Cortex of kidney (tissue), 1 donor: ENCODE measurements around the gene TTC17.

Experiments
- DNase-seq: peaks from one replicate; lab custom pipeline; 2025; lab: John Stamatoyannopoulos, UW

The TTC17 gene

DNA sequence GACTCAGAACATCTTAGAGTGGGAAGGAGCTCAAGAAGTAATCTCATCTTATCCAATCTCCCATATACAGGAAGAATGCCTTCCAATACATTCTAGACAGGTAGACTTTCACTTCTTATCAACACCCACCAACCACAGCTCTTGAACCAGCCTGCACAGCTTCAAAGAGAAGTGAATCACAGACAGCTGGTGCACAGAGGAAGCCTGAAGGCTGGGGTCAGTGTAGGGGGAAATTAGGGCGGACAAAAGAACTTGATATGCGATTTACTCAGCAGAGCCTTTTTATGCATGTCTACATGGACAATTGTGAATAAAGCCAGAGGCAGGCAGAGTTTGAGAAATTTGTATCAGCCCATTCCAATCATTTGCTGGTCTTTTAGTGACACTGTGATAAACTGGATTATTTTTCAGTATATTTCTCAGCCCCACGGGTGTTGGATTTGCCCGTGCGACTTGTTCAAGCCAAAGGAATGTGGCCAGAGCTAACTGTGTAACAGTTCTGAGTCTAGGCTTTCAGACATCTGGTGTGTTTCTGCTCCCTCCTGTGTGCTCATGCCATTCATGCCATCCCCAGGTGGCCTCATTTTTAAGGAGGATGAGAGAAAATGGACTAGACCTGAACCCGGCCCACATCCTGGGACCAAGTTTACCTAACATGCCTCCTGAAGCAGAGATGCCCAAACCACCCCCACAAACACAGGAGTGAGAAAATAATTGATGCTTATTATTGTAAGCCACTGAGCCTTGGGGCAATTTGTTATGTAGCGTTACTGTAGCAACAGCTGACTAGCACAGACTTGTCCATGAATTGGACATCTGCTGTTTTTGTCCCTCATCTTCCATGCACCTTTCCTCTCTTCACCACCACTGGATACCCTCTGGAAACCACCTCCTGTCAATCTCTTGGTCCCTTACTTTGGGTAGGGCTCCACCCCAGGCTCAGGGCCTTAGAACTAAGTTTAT is 184.3 kb downstream of the TTC17 start:
- no peak for DNase-seq
